ENCODE results near the gene GFI1B. TPM values are rescaled to one million over a fixed set of nuclear protein-coding genes. Genes with fewer than 3 reads are reported as not detected.
"Not testable (repeated sequence)": the region's sequence is repeated elsewhere in the genome, so short reads cannot be mapped to it uniquely, and the experiment has no call there.

The GFI1B gene
- total RNA-seq, 2 donors from 2014 or later = not detected

DNA sequence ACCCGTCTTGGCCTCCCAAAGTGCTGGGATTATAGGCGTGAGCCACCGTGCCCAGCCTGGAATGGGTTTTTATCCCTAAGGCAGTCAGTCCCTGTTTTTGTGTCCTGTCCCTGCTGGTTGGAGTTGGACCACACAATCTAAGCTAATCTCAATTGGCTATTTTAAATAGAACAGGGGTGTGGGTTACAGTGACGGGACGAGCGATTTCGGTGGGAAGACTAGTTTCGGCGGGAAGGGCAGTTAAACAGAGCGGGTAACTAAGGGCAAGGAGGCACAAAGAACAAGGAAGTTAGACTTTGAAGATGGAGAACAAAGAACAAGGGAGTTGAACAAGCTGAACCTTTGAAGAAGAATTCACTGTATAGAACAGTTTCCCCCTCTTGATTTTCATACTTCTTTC, 53.7 kb downstream of the GFI1B start:
- peaks cover 23% of the 10 kb centered on the region for H3K4me1 Mint-ChIP-seq
- no peaks in the 10 kb centered on the region for H3K9me3 Mint-ChIP-seq
- H3K27me3 Mint-ChIP-seq = no peaks in the 10 kb centered on the region
- H3K27ac Mint-ChIP-seq = peak overlapping the region; percentile 96
- H3K36me3 Mint-ChIP-seq (ENCODE audit: low read depth) = peaks cover 37% of the 10 kb centered on the region
- ATAC-seq (replicated peaks) = no peak
- peak overlapping the region; percentile 95 for H3K4me3 Mint-ChIP-seq

DNA sequence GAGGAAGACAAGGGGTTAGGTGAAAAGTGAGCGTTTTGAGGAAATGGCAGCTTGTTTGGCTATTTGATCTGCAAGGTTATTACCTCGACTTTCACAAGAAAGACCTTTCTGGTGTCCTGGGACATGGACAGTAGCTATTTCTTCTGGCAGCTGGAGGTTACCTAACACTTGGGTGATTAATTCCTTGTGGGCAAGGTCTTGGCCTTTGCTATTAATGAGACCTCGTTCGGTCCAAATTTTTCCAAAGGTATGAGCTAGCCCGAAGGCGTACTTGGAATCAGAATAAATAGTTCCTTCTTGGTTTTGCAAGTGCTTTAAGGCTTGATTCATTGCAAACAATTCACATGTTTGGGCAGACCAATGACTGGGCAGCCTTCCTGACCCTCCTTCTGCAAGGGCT, 57.2 kb downstream of the GFI1B start:
- Mint-ChIP-seq H3K4me1 (peaks cover 22% of the 10 kb centered on the region), H3K27me3 (no peaks in the 10 kb centered on the region), H3K27ac (no peak overlapping the region), H3K36me3 (ENCODE audit: low read depth) (peaks cover 40% of the 10 kb centered on the region), H3K4me3 (no peak overlapping the region), H3K9me3 (no peaks in the 10 kb centered on the region)
- ATAC-seq (replicated peaks) = no peak

DNA sequence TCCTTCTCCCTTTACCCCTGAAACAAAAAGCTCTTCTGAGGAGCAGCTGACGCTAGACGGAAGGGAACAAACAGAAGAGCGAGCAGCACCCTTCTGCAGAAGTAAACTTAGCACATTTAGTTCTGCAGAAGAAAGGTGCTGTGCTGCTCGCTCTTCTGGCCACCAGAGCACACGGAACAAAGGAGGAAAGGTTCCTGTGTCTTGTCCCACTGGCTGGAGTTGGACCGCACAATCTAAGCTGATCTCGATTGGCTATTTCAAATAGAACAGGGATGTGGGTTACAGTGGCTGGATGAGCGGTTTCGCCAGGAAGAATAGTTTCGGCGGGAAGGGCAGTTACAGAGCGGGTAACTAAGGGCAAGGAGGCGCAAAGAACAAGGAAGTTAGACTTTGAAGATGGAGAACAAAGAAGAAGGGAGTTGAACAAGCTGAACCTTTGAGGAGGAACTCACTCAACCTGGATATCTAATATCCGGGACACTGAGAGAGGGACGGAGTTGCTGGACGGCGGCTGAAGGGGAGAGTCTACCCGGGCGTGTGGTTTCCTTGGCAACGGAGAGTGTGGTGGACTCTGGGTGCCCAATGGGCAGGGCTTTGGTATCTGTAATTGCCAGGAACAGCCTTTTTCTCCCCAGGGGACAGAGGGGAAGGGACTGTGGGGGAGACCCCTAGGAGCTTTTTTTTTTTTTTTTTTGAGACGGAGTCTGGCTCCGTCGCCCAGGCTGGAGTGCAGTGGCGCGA, 59.5 kb downstream of the GFI1B start:
- Mint-ChIP-seq H3K9me3 (no peaks in the 10 kb centered on the region), H3K36me3 (ENCODE audit: low read depth) (peaks cover 38% of the 10 kb centered on the region), H3K4me1 (peaks cover 6% of the 10 kb centered on the region), H3K27me3 (no peaks in the 10 kb centered on the region), H3K27ac (no peak overlapping the region), H3K4me3 (no peak overlapping the region)
- ATAC-seq (replicated peaks) = no peak

DNA sequence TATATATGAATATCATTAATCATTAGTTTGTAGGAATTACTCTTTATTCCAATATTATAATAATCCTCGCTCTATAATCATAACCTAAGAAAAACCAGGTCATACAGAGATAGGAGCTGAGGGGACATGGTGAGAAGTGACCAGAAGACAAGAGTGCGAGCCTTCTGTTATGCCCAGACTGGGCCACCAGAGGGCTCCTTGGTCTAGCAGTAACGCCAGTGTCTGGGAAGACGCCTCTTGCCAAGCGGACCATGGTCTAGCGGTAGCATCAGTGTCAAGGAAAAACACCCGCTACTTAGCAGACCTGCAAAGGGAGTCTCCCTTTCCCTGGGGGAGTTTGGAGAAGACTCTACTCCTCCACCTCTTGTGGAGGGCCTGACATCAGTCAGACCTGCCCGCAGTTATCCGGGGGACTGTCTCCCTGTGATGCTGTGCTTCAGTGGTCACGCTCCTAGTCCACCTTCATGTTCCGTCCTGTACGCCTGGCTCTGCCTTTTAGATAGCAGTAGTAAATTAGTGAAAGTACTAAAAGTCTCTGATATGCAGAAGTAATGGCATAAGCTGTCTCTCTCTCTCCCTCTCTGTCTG, 62.5 kb downstream of the GFI1B start:
- H3K27me3 Mint-ChIP-seq; H3K9me3 Mint-ChIP-seq; H3K4me3 Mint-ChIP-seq; ATAC-seq (replicated peaks); H3K27ac Mint-ChIP-seq: not testable (repeated sequence)
- Mint-ChIP-seq H3K36me3 (ENCODE audit: low read depth) (peaks cover 66% of the 10 kb centered on the region), H3K4me1 (peaks cover 10% of the 10 kb centered on the region)

Other genes with a start within 250 kb of the GFI1B start
- under 1 TPM in 1 of 2 donors, not detected in 1; 0.66 TPM for gene AK8, start 100.4 kb upstream of the GFI1B start, total RNA-seq
- gene SPACA9, start 99.8 kb upstream of the GFI1B start, total RNA-seq = 1 to 10 TPM in 1 of 2 donors, under 1 TPM in 1; 0.95 to 1.3 TPM
- gene TSC1, start 34.1 kb upstream of the GFI1B start, total RNA-seq = 10 to 100 TPM; 31.2 to 45.4 TPM
- gene GTF3C5, start 52.3 kb downstream of the GFI1B start, total RNA-seq = 100 to 1,000 TPM in 1 of 2 donors, 10 to 100 TPM in 1; 83.3 to 118 TPM
- 1 to 10 TPM; 1.2 to 4.2 TPM for gene CEL, start 83.3 kb downstream of the GFI1B start, total RNA-seq
- gene RALGDS, start 142.5 kb downstream of the GFI1B start, total RNA-seq = 100 to 1,000 TPM; 101 to 156 TPM
- gene GBGT1, start 185.2 kb downstream of the GFI1B start, total RNA-seq = 1 to 10 TPM; 2.8 to 7.2 TPM
- not detected for gene OBP2B, start 230.6 kb downstream of the GFI1B start, total RNA-seq